ENCODE results near the gene TBX2. TPM values are rescaled to one million over a fixed set of nuclear protein-coding genes. Genes with fewer than 3 reads are reported as not detected.

The TBX2 gene
- total RNA-seq, 1 experiment from 2014 or later, result not detected

GRCh38 chr17:61392679-61393078 lies 7.0 kb upstream of the TBX2 start:
- Histone ChIP-seq H3K9me3 (ENCODE audit: control insufficient read depth, low read depth, low read length) (no peaks in the 10 kb centered on the region), H2BK20ac (ENCODE audit: low read depth, low read length, poor library complexity, severe bottlenecking) (no peak overlapping the region), H3T11ph (ENCODE audit: low read length) (no peak overlapping the region), H4K20me1 (ENCODE audit: control insufficient read depth, insufficient read depth, insufficient read length) (no peaks in the 10 kb centered on the region), H3K27me3 (ENCODE audit: insufficient read depth, low read length) (peaks cover 36% of the 10 kb centered on the region), H4K8ac (replicated peaks; ENCODE audit: insufficient read length, low read depth, low read length) (no peak overlapping the region), H3K56ac (ENCODE audit: insufficient read length, low read depth, low read length) (no peak overlapping the region), H2BK12ac (ENCODE audit: insufficient read length, low read depth, low read length) (no peak overlapping the region), H3K23me2 (ENCODE audit: insufficient read length, low read depth, low read length, poor library complexity, severe bottlenecking) (peaks cover 8% of the 10 kb centered on the region), H3K4me2 (ENCODE audit: insufficient read depth, insufficient read length, low read length) (no peak overlapping the region), H3K79me2 (ENCODE audit: insufficient read depth, low read length) (no peaks in the 10 kb centered on the region), H2BK5ac (ENCODE audit: insufficient read length, low read length) (no peak overlapping the region), H2BK120ac (ENCODE audit: low read depth, low read length, poor library complexity, severe bottlenecking) (no peak overlapping the region), H3K23ac (ENCODE audit: insufficient read length, low read depth, low read length) (no peak overlapping the region), H3K18ac (ENCODE audit: insufficient read length, low read depth, low read length) (no peak overlapping the region), H3K27ac (ENCODE audit: insufficient read length, low read depth, low read length) (no peak overlapping the region), H2BK15ac (ENCODE audit: low read depth, low read length) (no peak overlapping the region), H3K4ac (ENCODE audit: low read depth, low read length) (no peak overlapping the region), H2AFZ (ENCODE audit: low read length) (no peak overlapping the region), H3K79me1 (ENCODE audit: insufficient read depth, low read depth, low read length, poor library complexity, severe bottlenecking) (no peaks in the 10 kb centered on the region), H4K5ac (ENCODE audit: insufficient read length, low read depth, low read length) (no peak overlapping the region), H3K14ac (ENCODE audit: insufficient read depth, low read length) (no peak overlapping the region), H3K4me1 (ENCODE audit: insufficient read depth, low read length) (no peaks in the 10 kb centered on the region), H2AK5ac (ENCODE audit: insufficient read length, low read length) (no peak overlapping the region), H3K9ac (ENCODE audit: extremely low read depth, insufficient read length, low read length) (no peak overlapping the region), H4K91ac (ENCODE audit: insufficient read length, low read depth, low read length) (no peak overlapping the region)
- no CpG with 5 or more reads among the region's 3 CpGs for WGBS (ENCODE audit: extremely low coverage, insufficient read length, low lambda C conversion rate)
- H3K27ac Mint-ChIP-seq, result no peak overlapping the region
- no peak overlapping the region for H3K4me3 Mint-ChIP-seq
- no peaks in the 10 kb centered on the region for H3K9me3 Mint-ChIP-seq
- DNase-seq, result no peak
- TF ChIP-seq CTCF (conservative IDR thresholded peaks at IDR 0.05), result no peak
- H3K36me3 Mint-ChIP-seq (ENCODE audit: insufficient read depth in 1 of 3, low read depth in 3 of 3), result no peaks in the 10 kb centered on the region; a peak in 1 of 7 replicates
- peaks cover 76% of the 10 kb centered on the region for H3K27me3 Mint-ChIP-seq (ENCODE audit: low read depth)
- H3K4me1 Mint-ChIP-seq, result peaks cover 13 to 23% of the 10 kb centered on the region in 2 experiments

Data from H9 (cell line).